HCEC 1CT (cell line): ENCODE data around the gene PKP1.
A peak's percentile ranks its signal among the peaks of the same experiment; 100 is the strongest.

ENCODE experiments used
- DNase-seq: peaks from one replicate; pipeline ENCODE4 v3.0.0-alpha.2; 2017

The PKP1 gene

DNA sequence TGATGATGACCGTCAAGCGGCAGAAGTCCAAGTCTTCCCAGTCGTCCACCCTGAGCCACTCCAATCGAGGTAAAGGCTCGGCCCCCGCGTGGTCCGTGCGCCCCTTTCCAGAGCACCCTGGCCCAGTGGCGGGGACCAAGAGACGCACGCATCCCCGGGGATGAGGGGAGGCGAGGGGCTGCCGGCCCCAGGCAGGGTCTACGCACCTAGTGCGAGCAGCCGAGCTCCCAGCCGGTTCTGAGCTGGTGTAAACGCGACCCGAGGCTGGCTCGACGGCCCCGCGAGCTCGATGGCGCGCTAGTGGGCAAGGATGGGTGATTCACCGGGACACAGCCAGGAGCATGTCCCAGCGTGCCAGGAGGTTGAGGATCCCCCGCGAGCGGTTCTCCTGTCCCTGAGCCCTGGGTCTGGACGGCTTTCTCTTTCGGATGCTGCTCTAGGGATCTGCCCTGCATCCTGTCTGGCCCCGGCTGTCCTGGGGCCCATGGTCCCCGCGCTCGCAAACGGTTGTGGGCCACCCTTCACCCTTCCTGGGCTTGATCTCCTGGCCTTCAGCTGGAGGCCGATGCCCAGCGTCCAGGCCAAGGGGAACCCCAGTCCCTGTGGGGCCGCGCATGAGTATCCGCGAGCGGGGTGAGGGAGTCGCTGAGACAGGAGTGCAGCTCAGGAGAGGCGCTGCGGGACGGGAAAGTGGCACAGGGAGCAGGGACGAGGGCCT lies 689 bp downstream of the PKP1 start:
- no peak for DNase-seq

DNA sequence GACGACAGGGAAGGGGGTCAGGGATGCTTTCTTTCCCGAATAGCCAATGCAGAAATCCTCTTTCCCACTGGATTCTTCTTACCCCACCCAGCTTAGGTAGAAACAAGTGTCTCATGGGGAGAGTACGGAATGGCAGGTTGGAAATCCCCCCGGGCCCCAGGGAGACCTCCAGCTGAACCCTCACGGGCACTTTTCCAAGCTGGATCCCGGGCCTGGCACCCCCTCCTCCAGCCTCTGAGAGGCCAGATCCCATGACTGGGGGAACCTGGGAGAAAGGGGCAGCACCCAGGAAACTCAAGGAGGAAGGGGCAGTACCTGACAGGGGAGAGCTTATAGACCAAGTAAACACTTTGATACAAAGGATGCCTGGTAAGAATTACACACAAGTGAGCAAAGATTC lies 1.3 kb downstream of the PKP1 start:
- DNase-seq: no peak

DNA sequence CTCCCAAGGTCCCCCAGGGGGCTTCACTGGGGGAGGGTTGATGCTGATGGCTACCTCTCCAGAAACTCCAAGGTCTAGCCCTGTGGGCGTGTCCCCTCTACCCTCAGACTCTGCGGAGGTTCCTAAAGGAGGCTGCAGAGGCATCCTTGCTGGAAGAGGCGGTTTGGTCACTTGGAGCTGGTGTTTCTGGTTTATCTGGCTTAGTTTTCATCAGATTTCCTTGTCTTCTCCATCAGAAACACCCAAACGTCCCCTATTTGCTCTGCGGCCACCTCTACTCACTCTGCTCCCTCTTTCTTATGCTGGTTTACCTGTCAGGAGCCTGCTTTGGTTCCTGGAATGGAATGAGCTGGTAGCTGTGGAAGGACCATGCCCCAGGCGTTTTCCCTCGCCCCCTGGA lies 2.5 kb downstream of the PKP1 start:
- DNase-seq: no peak

DNA sequence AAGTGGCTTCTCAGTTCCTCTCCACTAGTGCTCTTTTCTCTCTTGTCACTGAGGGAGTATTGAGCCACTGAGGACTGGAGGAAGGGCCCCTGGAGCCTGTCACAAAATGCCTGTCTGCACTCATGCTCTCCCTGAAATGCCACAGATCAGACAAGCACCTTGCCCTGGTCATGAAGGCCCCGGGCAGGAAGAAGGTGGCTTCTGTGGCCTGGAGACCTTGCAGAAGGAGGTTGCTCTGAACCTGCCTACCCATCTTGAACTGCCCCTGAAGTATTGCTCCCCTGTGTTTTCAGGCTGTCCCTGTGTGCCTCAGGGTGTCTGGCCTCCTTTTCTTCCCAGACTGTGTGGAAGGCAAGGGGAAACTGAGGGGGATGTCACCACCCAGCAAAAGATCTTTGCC lies 3.1 kb downstream of the PKP1 start:
- DNase-seq: no peak

GRCh38 chr1:201288007-201288406 lies 4.7 kb downstream of the PKP1 start:
- no peak for DNase-seq

GRCh38 chr1:201288765-201289164 lies 5.5 kb downstream of the PKP1 start:
- DNase-seq: no peak

- no peak for DNase-seq
Observed at GRCh38 chr1:201290551-201290950, 7.2 kb downstream of the PKP1 start.

- DNase-seq: no peak
Observed at GRCh38 chr1:201291916-201292315, 8.6 kb downstream of the PKP1 start.

GRCh38 chr1:201294876-201295275 lies 11.6 kb downstream of the PKP1 start:
- no peak for DNase-seq

DNA sequence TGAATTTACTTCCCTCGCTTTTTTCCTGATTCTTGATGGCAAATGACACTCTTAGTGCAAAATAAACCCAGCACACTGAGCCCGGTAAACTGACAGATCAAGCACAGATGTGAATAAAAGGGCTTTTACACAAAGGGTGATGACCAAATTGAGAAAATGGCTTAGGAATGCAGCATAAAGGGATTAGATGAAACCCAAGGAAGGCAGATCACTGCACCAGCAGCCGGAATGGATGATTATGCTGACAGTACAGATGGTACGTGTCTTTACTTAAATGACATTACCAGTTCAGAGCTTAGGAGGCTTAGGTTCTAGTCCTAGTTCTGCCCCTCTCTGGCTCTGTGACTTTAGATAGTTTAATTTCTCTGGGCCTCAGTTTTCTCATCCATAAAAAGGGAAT lies 12.0 kb downstream of the PKP1 start:
- DNase-seq: peak; percentile 66

- peak; percentile 70 for DNase-seq
Observed at GRCh38 chr1:201295861-201296260, 12.6 kb downstream of the PKP1 start.

- DNase-seq: no peak
Observed at GRCh38 chr1:201296352-201296751, 13.0 kb downstream of the PKP1 start.

DNA sequence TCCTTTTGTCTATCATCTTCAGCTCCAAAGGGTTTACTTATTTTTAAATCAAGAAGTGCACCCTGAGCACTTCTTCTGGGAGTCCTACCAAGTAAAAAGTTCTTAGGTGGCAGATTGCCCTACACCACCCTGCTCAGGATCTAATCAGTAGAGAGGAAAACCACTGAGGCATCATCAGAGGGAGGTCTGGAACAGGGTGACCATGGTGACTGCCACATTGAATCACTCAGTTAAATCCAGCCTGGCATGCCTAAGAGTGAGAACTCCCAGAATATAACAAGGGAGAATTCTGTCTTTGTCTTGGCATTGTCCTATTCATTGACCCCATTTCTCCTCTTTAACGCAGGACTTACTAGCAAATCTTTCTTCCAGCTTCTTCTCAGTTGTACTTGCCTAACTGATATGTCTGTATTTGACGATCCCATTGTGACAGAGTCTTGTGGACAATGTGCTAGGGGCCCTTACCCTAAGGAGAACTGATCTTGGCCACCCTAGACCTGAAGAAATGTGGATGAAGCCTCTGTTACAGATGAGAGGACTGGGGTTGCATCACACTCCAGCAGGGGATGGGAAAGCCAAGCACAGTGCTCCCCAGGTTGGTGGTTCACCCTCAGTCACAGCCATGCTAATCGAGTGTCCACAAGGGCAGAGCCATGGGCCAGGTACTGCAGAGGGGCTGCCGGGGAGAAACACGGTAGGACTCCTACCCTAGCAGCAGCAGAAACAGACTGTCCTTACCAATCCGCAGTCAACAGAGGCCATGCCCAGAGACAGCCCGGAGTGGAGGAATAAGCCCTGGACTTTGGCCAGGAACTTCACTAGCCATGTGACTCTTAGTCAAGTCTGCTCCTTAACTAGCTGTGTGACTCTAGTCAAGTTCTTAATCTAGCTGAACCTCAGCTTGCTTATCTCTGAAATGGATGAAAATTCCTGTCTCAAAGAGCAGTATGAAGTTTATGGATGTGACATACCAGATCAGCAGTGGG lies 15.4 kb downstream of the PKP1 start:
- no peak for DNase-seq

- no peak for DNase-seq
Observed at GRCh38 chr1:201299968-201300367, 16.7 kb downstream of the PKP1 start.

GRCh38 chr1:201300641-201301040 lies 17.3 kb downstream of the PKP1 start:
- no peak for DNase-seq

DNA sequence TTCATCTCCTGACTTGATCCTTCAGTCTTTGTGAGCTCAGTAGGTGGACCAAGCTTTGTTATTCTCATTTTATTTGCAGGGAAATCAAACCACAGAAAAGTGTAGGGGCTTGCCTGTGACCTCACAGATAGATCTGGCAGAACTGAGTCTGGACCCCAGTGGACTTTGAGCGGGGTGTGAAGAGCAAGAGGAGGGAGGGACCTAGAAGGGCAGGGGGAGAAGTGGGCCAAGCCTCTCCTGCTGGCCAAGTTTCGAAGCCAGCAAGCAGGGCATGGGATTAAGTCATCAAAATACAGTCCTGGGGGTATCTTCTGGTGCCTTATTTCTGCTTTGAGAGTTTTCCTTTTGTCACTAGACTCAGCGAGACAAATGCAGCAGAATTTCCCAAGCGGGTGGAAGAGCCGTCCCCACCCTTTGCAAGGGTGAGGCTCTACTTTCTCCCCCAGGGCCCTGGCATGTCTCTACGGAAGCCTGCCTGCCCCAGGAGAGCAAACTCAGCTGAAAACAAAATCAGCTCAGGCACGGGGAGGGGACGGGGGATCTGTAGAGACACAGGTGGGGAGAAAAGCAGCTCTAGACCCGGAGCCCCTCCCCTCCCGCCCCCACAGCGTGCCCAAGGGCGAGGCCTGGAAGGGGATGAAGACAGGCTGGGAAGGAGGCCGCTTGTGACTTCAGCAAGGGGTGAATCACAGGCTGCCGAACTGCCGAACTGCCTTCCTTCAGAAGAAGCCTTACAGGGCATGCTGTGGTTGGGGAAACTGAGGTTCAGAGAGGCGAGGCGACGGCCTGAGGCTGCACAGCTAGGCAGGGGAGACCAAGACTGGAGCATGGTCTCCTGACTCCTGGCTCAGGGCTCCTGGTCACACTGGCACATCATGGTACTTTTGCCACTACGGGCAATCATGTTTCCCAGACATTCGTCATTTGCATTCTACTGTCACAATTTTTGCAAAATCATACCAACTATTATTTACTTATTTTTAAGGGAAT lies 19.2 kb downstream of the PKP1 start:
- no peak for DNase-seq

- DNase-seq: no peak
Observed at GRCh38 chr1:201304126-201304525, 20.8 kb downstream of the PKP1 start.

- no peak for DNase-seq
Observed at GRCh38 chr1:201305815-201306214, 22.5 kb downstream of the PKP1 start.

DNA sequence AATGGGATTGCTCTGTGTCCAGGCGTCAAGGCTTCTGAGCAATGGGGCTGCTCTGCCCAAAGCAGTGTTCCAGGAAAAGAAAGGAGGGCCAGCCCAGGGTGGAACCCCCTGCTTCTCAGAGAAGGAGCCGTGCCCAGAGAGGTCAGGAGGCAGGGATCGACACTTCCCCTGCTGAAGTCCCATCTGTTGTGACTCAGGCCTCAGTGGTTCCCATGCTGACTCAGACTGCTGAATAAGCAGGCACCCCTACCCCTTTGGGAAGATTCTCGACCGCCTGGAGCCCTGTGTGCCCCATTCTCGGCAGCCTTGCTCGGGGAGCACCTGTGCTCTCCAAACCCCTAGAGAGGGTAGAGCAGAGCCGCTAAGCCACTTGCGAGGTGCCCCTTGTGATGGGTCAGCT lies 23.9 kb downstream of the PKP1 start:
- DNase-seq: peak; percentile 36

GRCh38 chr1:201307760-201308499 lies 24.6 kb downstream of the PKP1 start:
- DNase-seq: no peak

GRCh38 chr1:201309416-201309815 lies 26.1 kb downstream of the PKP1 start:
- peak; percentile 9 for DNase-seq
